ENCODE data around the gene MPL. TPM values are rescaled to one million over a fixed set of nuclear protein-coding genes. Genes with fewer than 3 reads are reported as not detected.

Gene MPL
- total and polyA plus RNA-seq, 2 of the 13 experiments (the other 11 are each of a cell fraction or from before 2014, with no cell fraction given), result not detected

GRCh38 chr1:43348343-43348808 is 10.8 kb downstream of the MPL start (continued):
- TF ChIP-seq HNF4A (CRISPR knock-in tag; IDR thresholded peaks at IDR 0.05) (no peak), TAF1 (CRISPR knock-in tag; IDR thresholded peaks at IDR 0.05) (no peak), CENPBD1 (CRISPR knock-in tag; IDR thresholded peaks at IDR 0.05; ENCODE audit: borderline replicate concordance, low read depth) (no peak), MAFG (CRISPR knock-in tag; IDR thresholded peaks at IDR 0.05) (no peak), GPN1 (CRISPR knock-in tag; IDR thresholded peaks at IDR 0.05; ENCODE audit: borderline replicate concordance) (no peak), ZNF414 (CRISPR knock-in tag; IDR thresholded peaks at IDR 0.05) (no peak), GRHL1 (CRISPR knock-in tag; conservative IDR thresholded peaks at IDR 0.05) (no peak), ZNF496 (CRISPR knock-in tag; IDR thresholded peaks at IDR 0.05; ENCODE audit: insufficient replicate concordance) (no peak), POGK (CRISPR knock-in tag; conservative IDR thresholded peaks at IDR 0.05) (no peak), ZNF318 (CRISPR knock-in tag; IDR thresholded peaks at IDR 0.05) (peak; percentile 80; the same call in 1 of the 2 replicates), ZNF740 (CRISPR knock-in tag; IDR thresholded peaks at IDR 0.05) (no peak), ZFY (CRISPR knock-in tag; IDR thresholded peaks at IDR 0.05) (no peak), HOXA5 (CRISPR knock-in tag; IDR thresholded peaks at IDR 0.05) (no peak), MATR3 (CRISPR knock-in tag; IDR thresholded peaks at IDR 0.05) (no peak), FOXO4 (CRISPR knock-in tag; conservative IDR thresholded peaks at IDR 0.05) (no peak)

All from HepG2 (cell line).